HepG2 (cell line): ENCODE data around the gene DEFB129. TPM values are rescaled to one million over a fixed set of nuclear protein-coding genes. Genes with fewer than 3 reads are reported as not detected.

Source experiments
- AFF4 ChIP-seq: sonication (generic); formaldehyde crosslinking; IDR thresholded peaks from 2 replicates; pipeline ENCODE4 v1.4.0; 2020; ENCODE audit warnings: missing genetic modification reagents
- ARID2 ChIP-seq: sonication (generic); formaldehyde crosslinking; IDR thresholded peaks from 2 replicates; pipeline ENCODE4 v1.8.1; 2022; ENCODE audit warnings: mild to moderate bottlenecking, missing genetic modification reagents, borderline replicate concordance
- CHCHD3 ChIP-seq: sonication (generic); formaldehyde crosslinking; IDR thresholded peaks from 2 replicates; pipeline ENCODE4 v1.8.0; 2022; ENCODE audit warnings: mild to moderate bottlenecking, missing genetic modification reagents, moderate library complexity
- DDIT3 ChIP-seq: sonication (generic); formaldehyde crosslinking; IDR thresholded peaks from 2 replicates; pipeline ENCODE4 v1.4.0; 2020; ENCODE audit warnings: mild to moderate bottlenecking, missing genetic modification reagents
- DMAP1 ChIP-seq: IDR thresholded peaks from 2 replicates; pipeline ENCODE4 v1.6.1; 2016
- FOXK2 ChIP-seq: fragments of 450-650 bp; IDR thresholded peaks from 2 replicates; pipeline ENCODE4 v1.6.1; 2016
- JDP2 ChIP-seq: sonication (generic); formaldehyde crosslinking; IDR thresholded peaks from 2 replicates; pipeline ENCODE4 v1.8.1; 2022; ENCODE audit warnings: missing genetic modification reagents, borderline replicate concordance
- PHF20 ChIP-seq: sonication (generic); formaldehyde crosslinking; IDR thresholded peaks from 2 replicates; pipeline ENCODE4 v1.5.0; 2020; ENCODE audit warnings: mild to moderate bottlenecking, missing genetic modification reagents
- SPEN ChIP-seq: sonication (generic); formaldehyde crosslinking; IDR thresholded peaks from 2 replicates; pipeline ENCODE4 v1.5.1; 2020; ENCODE audit warnings: low read depth, mild to moderate bottlenecking, missing genetic modification reagents
- ZFP90 ChIP-seq: sonication (generic); formaldehyde crosslinking; IDR thresholded peaks from 2 replicates; pipeline ENCODE4 v1.8.0; 2022; ENCODE audit warnings: missing genetic modification reagents, mild to moderate bottlenecking, inconsistent platforms, borderline replicate concordance
- ZNF253 ChIP-seq: sonication (generic); formaldehyde crosslinking; IDR thresholded peaks from 2 replicates; pipeline ENCODE4 v1.8.0; 2022; ENCODE audit warnings: mild to moderate bottlenecking, missing genetic modification reagents, borderline replicate concordance
- ZNF639 ChIP-seq: conservative IDR thresholded peaks from 2 replicates; pipeline ENCODE4 v1.6.1; 2018; ENCODE audit warnings: missing genetic modification reagents
- ZNF891 ChIP-seq: sonication (generic); formaldehyde crosslinking; IDR thresholded peaks from 2 replicates; pipeline ENCODE4 v1.5.0; 2020; ENCODE audit warnings: mild to moderate bottlenecking, missing genetic modification reagents
- polyA plus RNA-seq, 8 experiments: library from polyadenylated mRNA; depleted of rRNA in 3 of 8; stranded (reverse) in 7 of 8; unstranded in 1 of 8; fragments of >200 nt; fragmentation: Illumina TruSeq in 4 of 8; extraction: Trizol in 4 of 8; gene quantifications; 2 replicates each; pipeline versions ENCODE4 v1.2.1 to v1.2.3, GENCODE V29; 2011 to 2016; ENCODE audit warnings: low read depth in 4 of 8, missing spikeins in 1 of 8, mixed read lengths in 1 of 8; ENCODE audit not compliant: insufficient read depth in 1 of 8
- total RNA-seq, 5 experiments: library from RNA; depleted of rRNA; stranded (reverse); fragments of >200 nt; fragmentation: Illumina TruSeq; extraction: Trizol; gene quantifications; 2 replicates each; pipeline ENCODE4 v1.2.3, GENCODE V29; 2016; ENCODE audit warnings: low read depth in 1 of 5
- TF ChIP-seq, protein P1 (sequence below): sonication (generic); IDR thresholded peaks from 2 replicates; pipeline ENCODE4 v1.6.1; 2016; ENCODE audit warnings: low read depth, borderline replicate concordance
- TF ChIP-seq, protein P2 (sequence below): sonication (generic); formaldehyde crosslinking; IDR thresholded peaks from 2 replicates; pipeline ENCODE4 v1.8.0; 2022; ENCODE audit warnings: mild to moderate bottlenecking, missing genetic modification reagents, borderline replicate concordance

Gene DEFB129
- total and polyA plus RNA-seq, 2 of the 13 experiments (the other 11 are each of a cell fraction or from before 2014, with no cell fraction given): not detected

- peak; percentile 95; the same call in 1 of the 2 replicates for TF ChIP-seq ZNF253
- peak; percentile 84 for TF ChIP-seq ZFP90 (CRISPR knock-in tag)
- no peak for TF ChIP-seq JDP2
- TF ChIP-seq, protein P1, sequence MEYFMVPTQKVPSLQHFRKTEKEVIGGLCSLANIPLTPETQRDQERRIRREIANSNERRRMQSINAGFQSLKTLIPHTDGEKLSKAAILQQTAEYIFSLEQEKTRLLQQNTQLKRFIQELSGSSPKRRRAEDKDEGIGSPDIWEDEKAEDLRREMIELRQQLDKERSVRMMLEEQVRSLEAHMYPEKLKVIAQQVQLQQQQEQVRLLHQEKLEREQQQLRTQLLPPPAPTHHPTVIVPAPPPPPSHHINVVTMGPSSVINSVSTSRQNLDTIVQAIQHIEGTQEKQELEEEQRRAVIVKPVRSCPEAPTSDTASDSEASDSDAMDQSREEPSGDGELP: no peak
- TF ChIP-seq, protein P2, sequence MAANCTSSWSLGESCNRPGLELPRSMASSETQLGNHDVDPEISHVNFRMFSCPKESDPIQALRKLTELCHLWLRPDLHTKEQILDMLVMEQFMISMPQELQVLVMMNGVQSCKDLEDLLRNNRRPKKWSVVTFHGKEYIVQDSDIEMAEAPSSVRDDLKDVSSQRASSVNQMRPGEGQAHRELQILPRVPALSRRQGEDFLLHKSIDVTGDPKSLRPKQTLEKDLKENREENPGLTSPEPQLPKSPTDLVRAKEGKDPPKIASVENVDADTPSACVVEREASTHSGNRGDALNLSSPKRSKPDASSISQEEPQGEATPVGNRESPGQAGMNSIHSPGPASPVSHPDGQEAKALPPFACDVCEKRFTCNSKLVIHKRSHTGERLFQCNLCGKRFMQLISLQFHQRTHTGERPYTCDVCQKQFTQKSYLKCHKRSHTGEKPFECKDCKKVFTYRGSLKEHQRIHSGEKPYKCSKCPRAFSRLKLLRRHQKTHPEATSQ (CRISPR knock-in tag): peak; percentile 97
- 0 out of 2 replicates have a peak, but pooled peaks have one; percentile 4 for TF ChIP-seq FOXK2
- TF ChIP-seq DDIT3 (CRISPR knock-in tag): no peak
- TF ChIP-seq ZNF639: peak; percentile 50; the same call in 1 of the 2 replicates
- TF ChIP-seq SPEN (CRISPR knock-in tag): peak; percentile 83
- peak; percentile 74; the same call in 1 of the 2 replicates for TF ChIP-seq AFF4 (CRISPR knock-in tag)
- TF ChIP-seq ZNF891 (CRISPR knock-in tag): peak; percentile 97
- peak; percentile 77 for TF ChIP-seq PHF20
- TF ChIP-seq DMAP1 (CRISPR knock-in tag): peak; percentile 95
- peak; percentile 99 for TF ChIP-seq ARID2
- TF ChIP-seq CHCHD3 (CRISPR knock-in tag): peak; percentile 95; the same call in 1 of the 2 replicates
These were observed 39.8 kb downstream of the DEFB129 start (continued) for GRCh38 chr20:266596-267562.
